ENCODE measurements around the gene LYZL6.
A peak's percentile ranks its signal among the peaks of the same experiment; 100 is the strongest.

LYZL6 gene

GRCh38 chr17:35930211-35931065 is 13.1 kb downstream of the LYZL6 start, which contains the start of gene RDM1:
Gene RDM1, minus strand, starts transcription at chr17:35930773. Its CDS starts 46 bp downstream, at chr17:35930727.
- DNase-seq (ENCODE audit: low spot score): peak; percentile 90
- TF ChIP-seq CTCF (IDR thresholded peaks at IDR 0.05; ENCODE audit: extremely low read depth, missing control alignments): no peak

- DNase-seq (ENCODE audit: low spot score): no peak
- TF ChIP-seq CTCF (IDR thresholded peaks at IDR 0.05; ENCODE audit: extremely low read depth, missing control alignments): no peak
Measured at GRCh38 chr17:35927714-35928113, 15.8 kb downstream of the LYZL6 start.

GRCh38 chr17:35923609-35924114 is 19.9 kb downstream of the LYZL6 start:
- no peak for TF ChIP-seq CTCF (IDR thresholded peaks at IDR 0.05; ENCODE audit: extremely low read depth, missing control alignments)
- no peak for DNase-seq (ENCODE audit: low spot score)

- no peak for DNase-seq (ENCODE audit: low spot score)
- TF ChIP-seq CTCF (IDR thresholded peaks at IDR 0.05; ENCODE audit: extremely low read depth, missing control alignments): no peak
Measured at GRCh38 chr17:35920229-35920628, 23.3 kb downstream of the LYZL6 start.

GRCh38 chr17:35918665-35919064 is 24.8 kb downstream of the LYZL6 start:
- no peak for DNase-seq (ENCODE audit: low spot score)
- TF ChIP-seq CTCF (IDR thresholded peaks at IDR 0.05; ENCODE audit: extremely low read depth, missing control alignments): no peak

- TF ChIP-seq CTCF (IDR thresholded peaks at IDR 0.05; ENCODE audit: extremely low read depth, missing control alignments): no peak
- DNase-seq (ENCODE audit: low spot score): no peak
Measured at GRCh38 chr17:35917519-35918213, 25.8 kb downstream of the LYZL6 start.

All from GM20000 (cell line).